Subcutaneous adipose tissue (tissue), 4 donors: ENCODE measurements around the gene ERF. TPM values are rescaled to one million over a fixed set of nuclear protein-coding genes. Genes with fewer than 3 reads are reported as not detected.

Experiments
- CTCF ChIP-seq: fragments of 450-650 bp; IDR thresholded peaks from one replicate; pipeline ENCODE4 v1.5.1; 2016; ENCODE audit warnings: low read depth, mild to moderate bottlenecking, control low read depth, antibody characterized with exemption, moderate library complexity
- total RNA-seq, 4 donors: library from RNA; depleted of rRNA; stranded (reverse); fragments of >200 nt; gene quantifications; one replicate each; pipeline ENCODE4 v1.1.0, GENCODE V29; 2016

The ERF gene
- total RNA-seq, 4 donors from 2014 or later, result 9.9 to 19.4 (median 14.0) TPM

- no peak for TF ChIP-seq CTCF
Measured at GRCh38 chr19:42249769-42250168, 5.2 kb downstream of the ERF start.

- TF ChIP-seq CTCF, result no peak
Measured at GRCh38 chr19:42249149-42249750, 5.7 kb downstream of the ERF start.

- TF ChIP-seq CTCF, result no peak
Measured at GRCh38 chr19:42248270-42249148, 6.4 kb downstream of the ERF start.

- no peak for TF ChIP-seq CTCF
Measured at GRCh38 chr19:42247640-42248199, 7.2 kb downstream of the ERF start.

GRCh38 chr19:42246922-42247639 lies 7.8 kb downstream of the ERF start:
- TF ChIP-seq CTCF, result no peak

GRCh38 chr19:42246143-42246921 lies 8.6 kb downstream of the ERF start:
- TF ChIP-seq CTCF, result no peak
